T-helper 1 cell treated with Interleukin-12 subunit alpha and Interleukin-12 subunit beta and Interleukin-4 antibody, amounts not matched to agents 30 μg/mL and 1 μg/mL, for 36 hours (primary cell): ENCODE results near the gene OLFML2B.

Source experiments
- H3K27ac Mint-ChIP-seq: one replicate; pipeline ENCODE4 v1.8.0; 2021; ENCODE audit warnings: mild to moderate bottlenecking, mixed read lengths
- H3K27me3 Mint-ChIP-seq: one replicate; pipeline ENCODE4 v1.8.0; 2021; ENCODE audit warnings: low read depth, mixed read lengths
- H3K36me3 Mint-ChIP-seq: one replicate; pipeline ENCODE4 v1.8.0; 2021; ENCODE audit warnings: low read depth, mixed read lengths
- H3K4me1 Mint-ChIP-seq: one replicate; pipeline ENCODE4 v1.8.0; 2021; ENCODE audit warnings: low read depth, mixed read lengths
- H3K4me3 Mint-ChIP-seq: one replicate; pipeline ENCODE4 v1.8.0; 2021; ENCODE audit warnings: mild to moderate bottlenecking, moderate library complexity, mixed read lengths
- H3K9me3 Mint-ChIP-seq: one replicate; pipeline ENCODE4 v1.8.0; 2021; ENCODE audit warnings: mixed read lengths

Gene OLFML2B

GRCh38 chr1:161945306-161946060 lies 78.2 kb downstream of the OLFML2B start:
- H3K9me3 Mint-ChIP-seq = no peaks in the 10 kb centered on the region
- H3K4me3 Mint-ChIP-seq = no peak overlapping the region
- H3K36me3 Mint-ChIP-seq = peaks cover 29% of the 10 kb centered on the region
- no peaks in the 10 kb centered on the region for H3K27me3 Mint-ChIP-seq
- H3K27ac Mint-ChIP-seq = no peak overlapping the region
- H3K4me1 Mint-ChIP-seq = no peaks in the 10 kb centered on the region

GRCh38 chr1:161944381-161944780 lies 79.3 kb downstream of the OLFML2B start:
- Mint-ChIP-seq H3K9me3 (no peaks in the 10 kb centered on the region), H3K27ac (no peak overlapping the region), H3K36me3 (peaks cover 28% of the 10 kb centered on the region), H3K4me1 (no peaks in the 10 kb centered on the region), H3K27me3 (no peaks in the 10 kb centered on the region), H3K4me3 (no peak overlapping the region)

DNA sequence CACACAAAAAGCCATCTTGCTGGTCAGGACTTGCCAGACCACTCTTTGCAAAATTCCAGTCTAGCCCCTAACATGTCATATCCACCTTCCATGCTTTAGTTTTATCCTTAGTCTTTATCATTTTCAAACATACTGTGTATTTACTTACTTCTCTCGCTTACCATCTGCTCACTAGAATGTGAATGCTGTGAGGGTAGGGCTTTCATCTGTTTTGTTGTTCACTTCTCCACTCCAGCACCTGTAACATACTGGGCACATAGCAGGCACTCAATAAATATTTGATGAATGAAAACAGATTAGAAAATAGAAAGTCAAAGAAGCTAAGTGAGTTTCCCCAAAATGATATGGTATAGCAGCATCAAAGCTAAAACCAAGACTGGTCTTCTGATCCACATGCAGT lies 79.9 kb downstream of the OLFML2B start:
- Mint-ChIP-seq H3K36me3 (peaks cover 26% of the 10 kb centered on the region), H3K27me3 (no peaks in the 10 kb centered on the region), H3K27ac (no peak overlapping the region), H3K9me3 (no peaks in the 10 kb centered on the region), H3K4me3 (no peak overlapping the region), H3K4me1 (no peaks in the 10 kb centered on the region)

- Mint-ChIP-seq H3K36me3 (peaks cover 22% of the 10 kb centered on the region), H3K4me1 (no peaks in the 10 kb centered on the region), H3K27me3 (no peaks in the 10 kb centered on the region), H3K4me3 (no peak overlapping the region), H3K27ac (no peak overlapping the region), H3K9me3 (no peaks in the 10 kb centered on the region)
Observed at GRCh38 chr1:161941726-161942436, 81.8 kb downstream of the OLFML2B start.

- H3K4me1 Mint-ChIP-seq = no peaks in the 10 kb centered on the region
- no peaks in the 10 kb centered on the region for H3K27me3 Mint-ChIP-seq
- H3K9me3 Mint-ChIP-seq = no peaks in the 10 kb centered on the region
- no peak overlapping the region for H3K4me3 Mint-ChIP-seq
- peaks cover 23% of the 10 kb centered on the region for H3K36me3 Mint-ChIP-seq
- no peak overlapping the region for H3K27ac Mint-ChIP-seq
Observed at GRCh38 chr1:161940866-161941591, 82.6 kb downstream of the OLFML2B start.

DNA sequence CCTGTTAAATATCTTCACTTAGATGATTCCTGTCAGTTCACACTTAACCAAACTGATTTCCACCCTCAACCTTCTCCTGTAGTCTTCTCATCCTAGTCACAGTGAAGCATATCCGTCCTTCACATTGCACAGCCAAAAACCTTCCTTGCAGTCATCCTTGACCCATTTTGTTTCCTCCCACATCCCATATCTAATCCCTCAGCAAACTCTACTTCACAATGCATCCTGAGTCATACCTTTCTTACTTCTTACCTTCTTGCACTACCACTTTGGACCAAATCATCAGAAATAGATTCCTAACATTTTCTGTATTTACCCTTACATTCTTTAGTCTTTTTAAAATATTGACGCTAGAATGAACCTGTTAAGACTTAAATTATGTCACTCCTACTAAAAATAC lies 86.9 kb downstream of the OLFML2B start:
- Mint-ChIP-seq H3K27me3 (no peaks in the 10 kb centered on the region), H3K9me3 (no peaks in the 10 kb centered on the region), H3K4me3 (no peak overlapping the region), H3K4me1 (peaks cover 21% of the 10 kb centered on the region), H3K36me3 (peaks cover 11% of the 10 kb centered on the region), H3K27ac (no peak overlapping the region)

- peaks cover 11% of the 10 kb centered on the region for H3K36me3 Mint-ChIP-seq
- H3K4me1 Mint-ChIP-seq = peaks cover 21% of the 10 kb centered on the region
- H3K4me3 Mint-ChIP-seq = no peak overlapping the region
- no peaks in the 10 kb centered on the region for H3K27me3 Mint-ChIP-seq
- H3K27ac Mint-ChIP-seq = no peak overlapping the region
- no peaks in the 10 kb centered on the region for H3K9me3 Mint-ChIP-seq
Observed at GRCh38 chr1:161935264-161935663, 88.4 kb downstream of the OLFML2B start.

GRCh38 chr1:161933592-161934588 lies 89.8 kb downstream of the OLFML2B start:
- peak overlapping the region; percentile 37 for H3K27ac Mint-ChIP-seq
- H3K4me3 Mint-ChIP-seq = peak overlapping the region; percentile 35
- H3K27me3 Mint-ChIP-seq = no peaks in the 10 kb centered on the region
- no peaks in the 10 kb centered on the region for H3K9me3 Mint-ChIP-seq
- peaks cover 13% of the 10 kb centered on the region for H3K36me3 Mint-ChIP-seq
- peaks cover 24% of the 10 kb centered on the region for H3K4me1 Mint-ChIP-seq
